ENCODE results near the gene ARSH.
"Not testable (repeated sequence)": the region's sequence is repeated elsewhere in the genome, so short reads cannot be mapped to it uniquely, and the experiment has no call there.

The ARSH gene

DNA sequence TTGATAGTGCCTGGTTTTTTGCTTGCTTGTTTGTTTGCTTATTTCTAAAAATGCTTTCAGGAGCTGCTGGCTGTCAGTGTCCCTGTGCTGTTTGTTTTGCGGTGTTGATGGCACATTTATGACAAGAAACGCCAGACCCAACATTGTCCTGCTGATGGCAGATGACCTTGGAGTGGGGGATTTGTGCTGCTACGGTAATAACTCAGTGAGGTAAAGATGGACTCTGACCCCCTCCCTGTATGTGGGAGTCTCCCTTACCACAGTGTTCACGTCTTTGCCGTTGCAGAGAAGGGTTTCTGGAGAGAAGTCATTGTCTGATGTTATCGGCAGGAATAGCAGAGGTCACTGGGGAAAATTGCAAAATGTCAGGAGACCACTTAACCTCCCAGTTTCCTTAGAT lies at the start of gene ARSH:
ARSH (plus strand) TSS at position 52 of the 400 bp plus-strand sequence; CDS start at position 119, 67 bp downstream.
- no peak for DNase-seq (ENCODE audit: low spot score)

DNA sequence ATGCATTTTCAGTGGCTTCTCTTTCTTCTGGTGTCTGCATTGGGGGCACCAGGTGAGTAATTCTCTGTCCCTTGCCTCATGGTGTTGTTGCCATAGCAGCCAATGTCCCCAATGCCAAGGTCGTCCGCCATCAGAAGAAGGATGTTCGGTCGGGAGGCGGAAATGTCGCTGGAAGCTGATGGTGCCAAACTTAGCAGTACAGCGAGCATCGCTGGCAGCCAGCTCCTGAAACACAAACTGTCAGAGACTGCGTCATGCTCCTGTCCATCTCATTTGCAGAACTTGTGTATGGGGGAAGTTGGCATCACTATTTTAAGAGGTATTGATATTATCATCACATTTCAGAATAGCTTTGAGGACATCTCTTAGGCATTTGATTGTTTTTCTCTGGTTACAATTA lies 48.1 kb upstream of the ARSH start:
- no peak for DNase-seq (ENCODE audit: low spot score)

GRCh38 chrX:2960861-2961515 lies 45.4 kb upstream of the ARSH start:
- no peak for DNase-seq (ENCODE audit: low spot score)

GRCh38 chrX:2962381-2962780 lies 44.0 kb upstream of the ARSH start:
- no peak for DNase-seq (ENCODE audit: low spot score)

- not testable (repeated sequence) for DNase-seq (ENCODE audit: low spot score)
These were observed 42.9 kb upstream of the ARSH start for GRCh38 chrX:2963449-2963848.

GRCh38 chrX:2963992-2964794 lies 42.2 kb upstream of the ARSH start:
- DNase-seq (ENCODE audit: low spot score) = not testable (repeated sequence)

DNA sequence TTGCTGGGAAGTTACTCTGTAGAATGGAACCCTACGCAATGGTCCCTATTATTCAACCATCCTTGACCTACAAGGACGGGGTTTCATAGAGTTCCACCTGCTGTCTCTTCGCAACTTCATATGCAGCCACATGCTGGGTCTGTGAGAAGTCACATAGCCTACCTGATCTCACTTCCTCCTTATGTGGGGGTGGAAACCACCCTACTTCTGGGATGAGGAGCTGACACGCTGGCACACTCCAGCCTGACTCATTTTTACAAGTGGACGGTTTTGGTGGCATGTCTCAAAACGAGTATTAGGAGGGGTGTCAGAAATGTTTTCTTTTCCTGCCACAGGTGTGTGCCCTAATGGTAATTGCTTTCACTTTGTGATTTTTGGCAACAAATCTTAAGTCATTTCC lies 40.4 kb upstream of the ARSH start:
- no peak for DNase-seq (ENCODE audit: low spot score)

- DNase-seq (ENCODE audit: low spot score) = no peak
These were observed 39.3 kb upstream of the ARSH start for GRCh38 chrX:2967012-2967411.

- no peak for DNase-seq (ENCODE audit: low spot score)
These were observed 38.8 kb upstream of the ARSH start for GRCh38 chrX:2967584-2967983.

- peak; percentile 55 for DNase-seq (ENCODE audit: low spot score)
These were observed 38.1 kb upstream of the ARSH start for GRCh38 chrX:2967998-2968909.

- DNase-seq (ENCODE audit: low spot score) = no peak
These were observed 37.3 kb upstream of the ARSH start for GRCh38 chrX:2969021-2969420.

DNA sequence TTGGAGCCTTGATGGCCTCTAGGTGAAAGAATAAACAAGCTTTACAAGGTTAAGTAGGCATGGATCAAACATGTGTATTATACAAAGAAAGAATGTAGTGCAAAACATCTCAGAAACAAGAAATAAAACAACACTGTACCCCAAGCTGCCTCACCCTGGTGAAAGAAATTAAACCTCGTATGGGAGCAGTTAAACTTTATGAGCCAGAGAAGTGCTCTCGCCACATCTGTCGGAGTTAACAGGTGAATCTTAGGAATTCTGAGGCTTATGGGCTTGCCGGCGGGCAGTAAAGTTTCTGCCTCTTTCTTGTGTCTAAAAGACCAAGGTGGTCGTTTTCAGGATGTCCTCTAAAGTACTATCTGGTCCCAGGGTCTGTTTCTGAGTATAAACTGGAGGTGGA lies 34.0 kb upstream of the ARSH start:
- DNase-seq (ENCODE audit: low spot score) = no peak

- DNase-seq (ENCODE audit: low spot score) = no peak
These were observed 31.4 kb upstream of the ARSH start for GRCh38 chrX:2974961-2975360.

DNA sequence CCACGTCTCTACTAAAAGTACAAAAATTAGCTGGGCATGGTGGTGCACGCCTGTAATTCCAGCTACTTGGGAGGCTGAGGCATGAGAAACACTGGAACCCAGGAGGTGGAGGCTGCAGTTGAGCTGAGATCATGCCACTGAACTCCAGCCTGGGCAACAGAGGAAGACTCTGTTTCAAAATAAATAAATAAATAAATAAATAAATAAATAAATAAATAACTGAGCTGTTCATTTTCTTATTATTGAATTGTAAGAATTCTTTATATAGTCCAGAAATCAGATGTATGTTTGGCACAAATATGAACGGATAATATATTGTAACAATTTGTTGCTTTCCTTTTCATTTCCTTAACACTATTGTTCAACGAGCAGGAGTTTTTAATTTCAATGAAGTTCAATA lies 27.7 kb upstream of the ARSH start:
- not testable (repeated sequence) for DNase-seq (ENCODE audit: low spot score)

DNA sequence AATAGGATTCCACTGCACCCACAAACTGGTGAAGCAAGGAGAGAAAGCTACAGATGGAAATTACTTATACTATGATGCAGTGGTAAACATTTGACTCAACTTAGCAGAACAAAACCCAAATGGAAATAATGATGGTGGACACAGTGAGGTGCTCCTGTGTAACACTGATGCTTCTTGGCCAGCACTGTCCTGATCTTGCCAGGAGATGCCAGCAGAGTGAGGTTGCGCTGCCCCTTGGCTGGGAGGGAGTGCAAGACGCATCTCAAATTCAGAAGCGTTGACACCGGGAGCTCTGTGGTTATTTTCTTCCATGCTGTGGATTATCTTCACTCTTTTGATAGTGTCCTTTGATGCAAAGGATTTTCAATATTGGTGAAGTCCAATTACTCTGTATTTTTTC lies 22.0 kb upstream of the ARSH start:
- no peak for DNase-seq (ENCODE audit: low spot score)

GRCh38 chrX:2989565-2989964 lies 16.8 kb upstream of the ARSH start:
- DNase-seq (ENCODE audit: low spot score) = no peak

GRCh38 chrX:3010532-3010931 lies 4.2 kb downstream of the ARSH start:
- no peak for DNase-seq (ENCODE audit: low spot score)

DNA sequence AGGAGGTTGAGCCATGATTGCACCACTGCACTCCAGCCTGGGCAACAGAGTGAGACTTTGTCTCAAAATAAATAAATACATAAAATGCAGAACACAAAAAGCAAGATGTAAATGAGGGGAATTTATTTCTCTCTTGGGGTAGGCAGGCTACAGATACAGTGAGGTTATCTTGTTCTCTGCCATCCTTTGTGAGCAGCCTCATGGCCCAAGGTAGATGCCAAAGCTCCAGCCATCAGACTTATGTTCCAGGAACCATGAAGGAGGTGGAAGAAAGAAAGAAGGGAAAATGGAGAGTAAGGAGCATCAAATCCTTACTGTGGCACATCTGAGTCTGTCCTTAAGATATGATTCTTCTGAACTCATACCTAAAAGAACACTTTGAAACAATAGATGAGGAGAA lies 11.1 kb downstream of the ARSH start:
- DNase-seq (ENCODE audit: low spot score) = no peak

- DNase-seq (ENCODE audit: low spot score) = no peak
These were observed 17.8 kb downstream of the ARSH start for GRCh38 chrX:3024176-3024575.

GRCh38 chrX:3026074-3026815 lies 19.9 kb downstream of the ARSH start:
- DNase-seq (ENCODE audit: low spot score) = no peak

- no peak for DNase-seq (ENCODE audit: low spot score)
These were observed 22.8 kb downstream of the ARSH start for GRCh38 chrX:3029129-3029528.

- DNase-seq (ENCODE audit: low spot score) = no peak
These were observed 30.9 kb downstream of the ARSH start for GRCh38 chrX:3037218-3037617.
